HFF-Myc (cell line): Measurements from ENCODE around the gene TAS1R2.
A peak's percentile ranks its signal among the peaks of the same experiment; 100 is the strongest.

Experiments used
- DNase-seq: peaks from one replicate; pipeline ENCODE4 v3.0.0-alpha.2; 2011; ENCODE audit warnings: low read depth; ENCODE audit errors: extremely low read depth
- H3K4me3 ChIP-seq: replicated peaks from 2 replicates; pipeline ENCODE4 v1.5.1; 2011; ENCODE audit warnings: low read depth, mild to moderate bottlenecking, control low read depth, low read length
- CTCF ChIP-seq: IDR thresholded peaks from 2 replicates; pipeline ENCODE4 v1.5.1; 2012; ENCODE audit warnings: mild to moderate bottlenecking, low read depth, low read length, control low read depth; ENCODE audit errors: missing control alignments

TAS1R2 gene

GRCh38 chr1:18901952-18902522, 42.6 kb upstream of the TAS1R2 start:
- no peak for TF ChIP-seq CTCF
- H3K4me3 ChIP-seq: peak overlapping the region; percentile 76
- no peak for DNase-seq

GRCh38 chr1:18901147-18901951, 41.9 kb upstream of the TAS1R2 start:
- TF ChIP-seq CTCF: no peak
- H3K4me3 ChIP-seq: peak overlapping the region; percentile 76
- no peak for DNase-seq

GRCh38 chr1:18900303-18900841, 40.9 kb upstream of the TAS1R2 start:
- no peak for TF ChIP-seq CTCF
- no peak overlapping the region for H3K4me3 ChIP-seq
- no peak for DNase-seq

GRCh38 chr1:18899363-18900049, 40.0 kb upstream of the TAS1R2 start:
- DNase-seq: no peak
- no peak for TF ChIP-seq CTCF
- H3K4me3 ChIP-seq: no peak overlapping the region

GRCh38 chr1:18898567-18898966, 39.1 kb upstream of the TAS1R2 start:
- TF ChIP-seq CTCF: no peak
- DNase-seq: no peak
- H3K4me3 ChIP-seq: no peak overlapping the region

- TF ChIP-seq CTCF: no peak
These were observed 35.9 kb upstream of the TAS1R2 start for GRCh38 chr1:18895317-18895716.

More at GRCh38 chr1:18895317-18895716, 35.9 kb upstream of the TAS1R2 start:
- DNase-seq: no peak
- no peak overlapping the region for H3K4me3 ChIP-seq
